AG04449 (cell line): ENCODE results near the gene TMTC2.

Experiments used
- CTCF ChIA-PET: fragments of 350-600 bp; formaldehyde crosslinking; extraction: SDS; loops from one replicate; lab custom pipeline; 2021; ENCODE audit warnings: antibody characterized with exemption; lab: Yijun Ruan, JAX
- POLR2A ChIA-PET: fragments of 400-600, 350-600 bp; formaldehyde crosslinking; extraction: SDS; loops from one replicate; lab custom pipeline; 2020; ENCODE audit warnings: antibody characterized with exemption, inconsistent platforms; lab: Yijun Ruan, JAX
- DNase-seq: peaks from one replicate; pipeline ENCODE4 v3.0.0-alpha.2; 2010; ENCODE audit warnings: low read depth, low spot score
- H3K4me3 ChIP-seq: 2 replicates; pipeline ENCODE4 v1.5.1; 2011; ENCODE audit warnings: low read depth, mild to moderate bottlenecking, control low read depth, low read length
- TF ChIP-seq, protein P1 (sequence below): IDR thresholded peaks from one replicate; pipeline ENCODE4 v1.5.1; 2011; ENCODE audit warnings: mild to moderate bottlenecking, moderate library complexity, low read length, control low read depth, inconsistent platforms; ENCODE audit not compliant: insufficient read depth; ENCODE audit errors: missing control alignments

Gene TMTC2

GRCh38 chr12:82650627-82651337, 35.9 kb upstream of the TMTC2 start:
- H3K4me3 ChIP-seq: no peak overlapping the region
- DNase-seq: no peak
- POLR2A ChIA-PET: no interaction called here
- TF ChIP-seq, protein P1, sequence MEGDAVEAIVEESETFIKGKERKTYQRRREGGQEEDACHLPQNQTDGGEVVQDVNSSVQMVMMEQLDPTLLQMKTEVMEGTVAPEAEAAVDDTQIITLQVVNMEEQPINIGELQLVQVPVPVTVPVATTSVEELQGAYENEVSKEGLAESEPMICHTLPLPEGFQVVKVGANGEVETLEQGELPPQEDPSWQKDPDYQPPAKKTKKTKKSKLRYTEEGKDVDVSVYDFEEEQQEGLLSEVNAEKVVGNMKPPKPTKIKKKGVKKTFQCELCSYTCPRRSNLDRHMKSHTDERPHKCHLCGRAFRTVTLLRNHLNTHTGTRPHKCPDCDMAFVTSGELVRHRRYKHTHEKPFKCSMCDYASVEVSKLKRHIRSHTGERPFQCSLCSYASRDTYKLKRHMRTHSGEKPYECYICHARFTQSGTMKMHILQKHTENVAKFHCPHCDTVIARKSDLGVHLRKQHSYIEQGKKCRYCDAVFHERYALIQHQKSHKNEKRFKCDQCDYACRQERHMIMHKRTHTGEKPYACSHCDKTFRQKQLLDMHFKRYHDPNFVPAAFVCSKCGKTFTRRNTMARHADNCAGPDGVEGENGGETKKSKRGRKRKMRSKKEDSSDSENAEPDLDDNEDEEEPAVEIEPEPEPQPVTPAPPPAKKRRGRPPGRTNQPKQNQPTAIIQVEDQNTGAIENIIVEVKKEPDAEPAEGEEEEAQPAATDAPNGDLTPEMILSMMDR: no peak
- CTCF ChIA-PET: no interaction called here

GRCh38 chr12:82651489-82651888, 35.2 kb upstream of the TMTC2 start:
- CTCF ChIA-PET: no interaction called here
- TF ChIP-seq, protein P1: no peak
- no peak for DNase-seq
- H3K4me3 ChIP-seq: no peak overlapping the region
- POLR2A ChIA-PET: no interaction called here

- ChIA-PET POLR2A (no interaction called here), CTCF (no interaction called here)
- DNase-seq: no peak
- TF ChIP-seq, protein P1: no peak
- H3K4me3 ChIP-seq: no peak overlapping the region
These were observed 34.6 kb upstream of the TMTC2 start for GRCh38 chr12:82652071-82652470.

DNA sequence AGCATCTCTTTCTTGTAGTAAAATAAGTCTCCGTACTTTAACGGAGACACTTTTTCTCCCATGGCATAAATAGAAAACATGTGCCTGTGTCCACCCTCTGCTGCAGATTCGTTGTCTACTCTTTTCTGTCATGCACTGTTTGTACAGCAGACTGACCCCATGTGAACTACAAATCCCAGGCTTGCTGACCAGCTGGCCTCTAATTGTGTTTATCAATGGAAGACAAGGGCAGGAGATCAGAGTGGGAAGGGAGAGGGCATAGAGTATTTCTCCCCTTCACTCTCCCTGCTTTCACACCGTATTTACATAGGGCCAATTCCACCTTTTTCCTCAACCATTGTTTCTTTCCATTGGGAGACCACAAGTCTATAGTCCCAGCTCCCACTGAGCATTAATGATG, 31.0 kb upstream of the TMTC2 start:
- ChIA-PET POLR2A (no interaction called here), CTCF (no interaction called here)
- DNase-seq: no peak
- no peak overlapping the region for H3K4me3 ChIP-seq
- TF ChIP-seq, protein P1: no peak

DNA sequence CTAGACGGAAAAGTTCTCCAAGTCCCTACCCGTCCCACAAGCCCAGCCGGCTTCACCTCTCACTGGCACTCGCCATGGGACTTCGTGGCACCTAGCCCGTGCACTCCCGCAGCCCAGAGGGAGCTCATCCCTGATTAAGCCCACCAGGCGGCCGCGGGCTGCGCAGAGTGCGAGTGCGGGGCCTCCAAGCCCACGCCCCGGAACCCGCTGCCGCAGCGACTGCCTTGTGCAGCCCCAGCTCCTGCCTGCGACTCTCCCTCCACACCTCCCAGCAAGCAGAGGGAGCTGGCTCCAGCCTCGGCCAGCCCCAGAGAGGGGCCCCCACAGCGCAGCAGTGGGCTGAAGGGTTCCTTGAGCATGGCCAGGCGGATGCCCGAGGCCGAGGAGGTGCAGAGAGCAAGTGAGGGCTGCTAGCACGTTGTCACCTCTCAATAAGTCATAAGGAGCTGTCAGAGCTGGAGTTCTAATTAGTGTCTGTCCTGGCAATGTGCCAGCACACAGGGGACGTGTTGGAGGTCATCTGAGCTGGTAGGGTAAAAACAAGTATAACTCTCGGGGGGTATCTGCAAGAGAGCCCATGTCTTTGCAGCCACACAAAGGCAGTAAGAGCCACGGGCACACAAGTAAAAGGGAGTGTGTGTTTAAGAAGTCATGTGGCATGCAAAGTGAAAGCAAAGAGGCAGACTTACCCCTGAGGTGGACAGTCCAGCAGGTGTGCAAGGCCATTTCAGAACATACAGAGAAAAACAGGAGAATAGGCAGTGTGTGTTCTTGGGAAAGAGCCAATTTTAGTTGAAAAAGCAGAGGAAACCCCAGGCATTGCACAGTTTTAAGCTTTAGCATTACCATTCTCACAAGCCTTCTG, 27.1 kb upstream of the TMTC2 start:
- CTCF ChIA-PET: no interaction called here

More for the DNA sequence above, 27.1 kb upstream of the TMTC2 start:
- no peak for DNase-seq
- no peak overlapping the region for H3K4me3 ChIP-seq
- POLR2A ChIA-PET: no interaction called here
- TF ChIP-seq, protein P1: no peak
